ENCODE measurements around the gene PPP1R36.
"Not testable (repeated sequence)": the region's sequence is repeated elsewhere in the genome, so short reads cannot be mapped to it uniquely, and the experiment has no call there.

PPP1R36 gene

DNA sequence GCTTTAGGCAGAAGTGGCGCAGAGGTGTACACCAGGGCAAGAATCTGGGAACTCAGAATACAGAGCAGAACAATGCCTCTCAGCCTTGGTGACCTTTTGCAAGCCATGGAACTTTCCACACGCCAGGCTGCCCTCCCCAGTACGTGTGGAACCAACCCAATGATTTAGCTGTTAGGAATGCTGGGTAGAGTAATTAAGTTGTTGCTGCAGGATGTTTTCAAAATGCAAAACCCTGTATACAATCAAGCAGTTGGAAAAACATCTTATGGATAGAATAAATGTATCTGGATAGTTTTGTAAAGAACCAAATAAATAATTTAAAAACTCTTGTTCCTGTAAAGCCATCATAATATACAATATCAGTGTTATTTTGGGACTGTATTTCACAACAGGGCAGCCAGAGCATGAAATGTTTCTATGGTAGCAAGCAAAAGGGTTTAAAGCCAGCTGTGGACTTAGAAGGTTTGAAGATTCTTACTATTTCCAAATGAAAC, 19.4 kb downstream of the PPP1R36 start:
- no peak overlapping the region for H3K4me3 ChIP-seq (replicated peaks in 1 of 2; ENCODE audit: low read depth in 2 of 2, low read length in 2 of 2)
- DNase-seq (ENCODE audit: low read depth in 2 of 2) = peak; percentile 81 to 91
- TF ChIP-seq, protein P1, sequence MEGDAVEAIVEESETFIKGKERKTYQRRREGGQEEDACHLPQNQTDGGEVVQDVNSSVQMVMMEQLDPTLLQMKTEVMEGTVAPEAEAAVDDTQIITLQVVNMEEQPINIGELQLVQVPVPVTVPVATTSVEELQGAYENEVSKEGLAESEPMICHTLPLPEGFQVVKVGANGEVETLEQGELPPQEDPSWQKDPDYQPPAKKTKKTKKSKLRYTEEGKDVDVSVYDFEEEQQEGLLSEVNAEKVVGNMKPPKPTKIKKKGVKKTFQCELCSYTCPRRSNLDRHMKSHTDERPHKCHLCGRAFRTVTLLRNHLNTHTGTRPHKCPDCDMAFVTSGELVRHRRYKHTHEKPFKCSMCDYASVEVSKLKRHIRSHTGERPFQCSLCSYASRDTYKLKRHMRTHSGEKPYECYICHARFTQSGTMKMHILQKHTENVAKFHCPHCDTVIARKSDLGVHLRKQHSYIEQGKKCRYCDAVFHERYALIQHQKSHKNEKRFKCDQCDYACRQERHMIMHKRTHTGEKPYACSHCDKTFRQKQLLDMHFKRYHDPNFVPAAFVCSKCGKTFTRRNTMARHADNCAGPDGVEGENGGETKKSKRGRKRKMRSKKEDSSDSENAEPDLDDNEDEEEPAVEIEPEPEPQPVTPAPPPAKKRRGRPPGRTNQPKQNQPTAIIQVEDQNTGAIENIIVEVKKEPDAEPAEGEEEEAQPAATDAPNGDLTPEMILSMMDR (IDR thresholded peaks at IDR 0.05; ENCODE audit: low read depth, low read length) = no peak

DNA sequence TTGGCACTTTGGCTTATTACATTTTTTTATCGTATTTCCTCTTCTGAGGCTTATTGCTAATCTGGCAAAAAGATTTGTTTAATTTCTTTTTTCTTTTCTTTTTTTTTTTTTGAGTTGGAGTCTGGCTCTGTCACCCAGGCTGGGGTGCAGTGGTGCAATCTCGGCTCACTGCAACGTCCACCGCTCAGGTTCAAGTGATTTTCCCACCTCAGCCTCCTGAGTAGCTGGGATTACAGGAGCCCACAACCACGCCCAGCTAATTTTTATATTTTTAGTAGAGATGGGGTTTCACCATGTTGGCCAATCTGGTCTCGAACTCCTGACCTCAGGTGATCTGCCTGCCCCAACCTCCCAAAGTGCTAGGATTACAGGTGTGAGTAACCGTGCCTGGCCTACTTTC, 19.9 kb downstream of the PPP1R36 start:
- H3K4me3 ChIP-seq (replicated peaks in 1 of 2; ENCODE audit: low read depth in 2 of 2, low read length in 2 of 2); DNase-seq (ENCODE audit: low read depth in 2 of 2): not testable (repeated sequence)

DNA sequence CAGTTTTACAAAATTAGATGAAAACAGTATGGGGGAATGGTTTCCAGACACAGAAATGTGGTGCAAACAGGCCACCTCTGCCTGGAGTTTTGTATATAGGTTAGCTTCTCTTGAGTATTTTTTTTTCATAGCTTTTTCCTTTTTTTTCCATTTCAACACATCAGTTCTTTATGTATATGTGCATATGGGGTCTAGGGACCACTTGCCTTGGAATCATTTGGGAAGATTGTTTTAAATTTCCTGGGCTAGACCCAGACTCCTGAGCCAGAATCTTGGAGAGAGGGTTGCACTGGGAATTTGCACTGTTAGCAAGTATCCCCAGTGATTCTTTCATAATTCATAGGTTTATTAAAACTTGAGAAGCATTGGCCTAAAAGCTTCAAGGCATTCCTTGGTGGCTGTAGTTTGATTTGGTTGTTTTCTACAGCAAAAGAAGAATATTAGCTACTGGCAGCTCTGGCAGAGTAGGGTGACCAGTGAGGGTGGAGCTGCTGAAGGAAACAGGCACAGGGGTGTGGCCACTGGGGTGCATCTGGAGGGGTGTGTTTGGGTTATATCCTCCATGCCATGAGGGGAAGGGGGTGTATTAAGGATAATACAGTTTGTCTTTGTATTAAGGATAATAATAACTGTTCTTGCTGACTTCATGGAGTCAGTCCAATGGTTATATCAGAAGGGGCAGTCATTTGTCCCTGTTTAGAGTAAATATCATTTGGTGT, 22.8 kb downstream of the PPP1R36 start:
- TF ChIP-seq, protein P1 (IDR thresholded peaks at IDR 0.05; ENCODE audit: low read depth, low read length) = no peak
- no peak overlapping the region for H3K4me3 ChIP-seq (replicated peaks in 1 of 2; ENCODE audit: low read depth in 2 of 2, low read length in 2 of 2)
- no peak for DNase-seq (ENCODE audit: low read depth in 2 of 2)

DNA sequence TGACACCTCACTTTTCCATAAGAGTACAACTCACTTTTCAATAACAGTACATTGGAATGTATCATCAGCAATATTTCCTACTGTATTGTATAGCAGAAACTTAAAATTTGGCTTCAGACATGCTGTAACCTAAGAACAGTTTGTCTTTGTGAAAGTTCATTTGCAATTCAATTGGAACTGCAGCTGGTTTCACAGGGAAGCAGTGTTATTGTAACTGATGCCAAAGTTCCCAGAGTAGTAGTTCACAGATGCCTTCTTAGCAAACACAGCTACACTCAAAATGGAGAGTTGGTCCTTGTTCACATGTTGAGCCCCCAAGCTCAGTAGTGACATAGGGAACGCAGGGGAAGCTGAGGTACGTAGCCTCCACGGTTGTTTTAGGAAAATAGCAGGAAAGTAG, 23.3 kb downstream of the PPP1R36 start:
- DNase-seq (ENCODE audit: low read depth in 2 of 2) = peak in 1 of 2 donors; percentile 29
- H3K4me3 ChIP-seq (replicated peaks in 1 of 2; ENCODE audit: low read depth in 2 of 2, low read length in 2 of 2) = no peak overlapping the region
- TF ChIP-seq, protein P1 (IDR thresholded peaks at IDR 0.05; ENCODE audit: low read depth, low read length) = no peak

DNA sequence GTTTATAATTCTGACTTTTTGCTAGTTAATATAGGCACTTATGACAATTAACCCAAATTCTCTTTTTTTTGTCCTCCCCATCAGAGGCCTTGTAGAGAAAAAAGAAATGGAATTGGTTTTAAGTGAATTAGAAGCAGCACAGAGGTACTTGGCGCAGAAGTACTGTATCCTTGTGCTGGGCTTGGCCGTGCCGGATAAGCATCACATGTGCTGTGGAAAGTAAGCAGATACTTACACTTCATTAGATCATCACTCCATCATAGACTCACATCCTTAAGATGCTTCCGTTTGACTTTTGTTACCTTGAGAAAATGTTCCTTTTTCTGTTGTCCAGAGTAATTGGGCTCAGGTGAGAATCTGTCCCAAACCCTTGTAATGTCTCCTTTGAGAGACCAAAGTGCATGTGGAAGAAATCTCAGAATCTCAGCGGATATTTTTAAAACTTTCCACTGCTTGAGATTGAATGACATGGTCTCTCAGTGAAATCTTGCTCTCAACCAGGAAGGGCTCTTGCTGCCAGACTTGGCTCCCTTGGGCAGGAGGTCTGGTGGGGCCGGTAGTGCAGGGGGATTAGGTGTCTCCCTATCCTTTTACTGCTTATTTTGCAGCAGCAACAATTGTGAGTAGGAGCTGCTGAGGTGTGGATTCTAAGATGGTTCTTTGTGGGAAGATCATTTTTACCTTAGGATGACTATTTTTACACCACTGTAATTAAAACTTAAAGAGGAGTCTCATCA, 24.8 kb downstream of the PPP1R36 start:
- TF ChIP-seq, protein P1 (IDR thresholded peaks at IDR 0.05; ENCODE audit: low read depth, low read length) = no peak
- H3K4me3 ChIP-seq (replicated peaks in 1 of 2; ENCODE audit: low read depth in 2 of 2, low read length in 2 of 2) = no peak overlapping the region
- no peak for DNase-seq (ENCODE audit: low read depth in 2 of 2)

DNA sequence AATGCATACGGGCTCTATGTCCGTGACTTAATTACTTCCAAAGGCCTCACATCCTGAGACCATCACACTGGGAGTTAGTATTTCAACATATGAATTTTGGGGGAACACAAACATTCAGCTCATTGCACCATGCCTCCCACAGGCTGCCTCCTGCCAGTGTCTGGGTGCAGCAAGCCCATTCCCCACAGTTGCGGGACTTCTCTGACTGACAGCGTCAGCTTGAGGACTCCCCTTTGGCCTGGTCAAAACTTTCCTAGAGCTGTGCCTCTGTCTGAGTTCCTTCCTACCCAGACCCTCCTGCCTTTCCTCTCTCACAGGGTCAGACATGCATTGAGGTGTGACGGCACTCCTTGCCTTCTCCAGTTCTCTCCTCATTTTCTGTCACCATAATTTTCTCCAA, 27.4 kb downstream of the PPP1R36 start:
- DNase-seq (ENCODE audit: low read depth in 2 of 2) = no peak
- no peak overlapping the region for H3K4me3 ChIP-seq (replicated peaks in 1 of 2; ENCODE audit: low read depth in 2 of 2, low read length in 2 of 2)
- TF ChIP-seq, protein P1 (IDR thresholded peaks at IDR 0.05; ENCODE audit: low read depth, low read length) = no peak

DNA sequence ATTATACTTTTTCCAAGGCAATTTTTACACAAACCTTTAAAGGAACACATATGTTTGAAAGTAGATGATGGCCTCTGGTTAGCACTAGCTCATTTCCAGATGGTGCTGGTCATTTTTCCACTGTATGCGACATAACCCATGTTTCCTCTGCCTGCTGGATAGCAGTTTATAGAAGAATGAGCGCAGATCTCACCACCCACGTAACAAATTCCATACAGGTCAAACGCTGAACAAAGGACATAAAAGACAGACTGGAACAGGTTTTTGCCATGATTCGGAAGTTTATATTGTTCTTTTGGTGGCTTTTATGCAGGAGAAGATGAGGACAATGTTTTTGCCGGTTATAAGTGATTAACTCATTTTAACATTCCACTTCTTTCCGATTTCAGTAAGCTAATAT, 30.7 kb downstream of the PPP1R36 start:
- no peak overlapping the region for H3K4me3 ChIP-seq (replicated peaks in 1 of 2; ENCODE audit: low read depth in 2 of 2, low read length in 2 of 2)
- peak in 1 of 2 donors; percentile 18 for DNase-seq (ENCODE audit: low read depth in 2 of 2)
- TF ChIP-seq, protein P1 (IDR thresholded peaks at IDR 0.05; ENCODE audit: low read depth, low read length) = no peak

Measured in cardiac fibroblast (primary cell).